ENCODE data around the gene ATP7A.

- TF ChIP-seq, protein P1, sequence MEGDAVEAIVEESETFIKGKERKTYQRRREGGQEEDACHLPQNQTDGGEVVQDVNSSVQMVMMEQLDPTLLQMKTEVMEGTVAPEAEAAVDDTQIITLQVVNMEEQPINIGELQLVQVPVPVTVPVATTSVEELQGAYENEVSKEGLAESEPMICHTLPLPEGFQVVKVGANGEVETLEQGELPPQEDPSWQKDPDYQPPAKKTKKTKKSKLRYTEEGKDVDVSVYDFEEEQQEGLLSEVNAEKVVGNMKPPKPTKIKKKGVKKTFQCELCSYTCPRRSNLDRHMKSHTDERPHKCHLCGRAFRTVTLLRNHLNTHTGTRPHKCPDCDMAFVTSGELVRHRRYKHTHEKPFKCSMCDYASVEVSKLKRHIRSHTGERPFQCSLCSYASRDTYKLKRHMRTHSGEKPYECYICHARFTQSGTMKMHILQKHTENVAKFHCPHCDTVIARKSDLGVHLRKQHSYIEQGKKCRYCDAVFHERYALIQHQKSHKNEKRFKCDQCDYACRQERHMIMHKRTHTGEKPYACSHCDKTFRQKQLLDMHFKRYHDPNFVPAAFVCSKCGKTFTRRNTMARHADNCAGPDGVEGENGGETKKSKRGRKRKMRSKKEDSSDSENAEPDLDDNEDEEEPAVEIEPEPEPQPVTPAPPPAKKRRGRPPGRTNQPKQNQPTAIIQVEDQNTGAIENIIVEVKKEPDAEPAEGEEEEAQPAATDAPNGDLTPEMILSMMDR (IDR thresholded peaks at IDR 0.05; ENCODE audit: insufficient read depth, low read depth, low read length): no peak
- TF ChIP-seq EZH2 (IDR thresholded peaks at IDR 0.05; ENCODE audit: insufficient read depth, low read length): no peak
Observed at GRCh38 chrX:77946571-77946970, 36.1 kb downstream of the ATP7A start.

Measured in astrocyte (in vitro differentiated cells and primary cell).